GM12873 (cell line): ENCODE data around the gene SCNN1B.

ENCODE experiments used
- TF ChIP-seq, protein P1 (sequence below): IDR thresholded peaks from 2 replicates; pipeline ENCODE4 v1.5.1; 2012; ENCODE audit warnings: low read depth, mild to moderate bottlenecking, moderate library complexity, low read length, control low read depth; ENCODE audit not compliant: insufficient read depth; ENCODE audit errors: missing control alignments

Gene SCNN1B

DNA sequence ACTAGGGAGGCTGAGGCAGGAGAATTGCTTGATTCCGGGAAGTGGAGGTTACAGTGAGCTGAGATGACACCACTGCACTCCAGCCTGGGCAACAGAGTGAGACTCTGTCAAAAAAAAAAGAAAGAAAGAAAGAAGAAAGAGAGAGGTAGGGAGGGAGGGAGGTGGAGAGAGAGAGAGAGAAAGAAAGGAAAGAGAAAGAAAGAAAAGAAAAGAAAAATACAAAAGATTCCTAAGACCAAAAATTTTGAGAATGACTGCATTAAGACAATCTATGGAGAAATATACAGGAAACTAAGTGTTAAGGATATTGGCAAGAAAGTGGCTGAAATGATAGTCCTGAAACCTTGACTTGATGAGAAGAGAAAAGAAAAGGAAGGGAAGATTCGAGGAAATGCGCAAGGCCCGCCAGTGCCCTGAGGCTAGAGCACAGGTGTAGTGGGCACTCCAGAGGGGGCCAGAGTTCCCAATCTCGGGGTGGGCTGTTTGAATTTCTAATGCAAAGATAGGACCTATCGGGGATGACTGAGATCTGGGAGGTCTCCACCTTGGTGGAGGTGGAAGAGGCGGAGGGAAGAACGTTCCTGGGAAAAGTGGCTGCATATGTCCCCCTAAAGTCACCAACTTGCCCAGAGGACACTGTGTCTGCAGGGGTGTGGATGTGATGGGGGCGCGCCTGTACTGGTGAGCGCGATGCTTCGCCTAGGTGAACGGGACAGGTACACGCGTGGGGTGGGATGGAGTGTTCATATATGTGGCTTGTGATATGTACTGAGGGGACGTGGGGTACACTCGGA is 654 bp upstream of the SCNN1B start:
- TF ChIP-seq, protein P1, sequence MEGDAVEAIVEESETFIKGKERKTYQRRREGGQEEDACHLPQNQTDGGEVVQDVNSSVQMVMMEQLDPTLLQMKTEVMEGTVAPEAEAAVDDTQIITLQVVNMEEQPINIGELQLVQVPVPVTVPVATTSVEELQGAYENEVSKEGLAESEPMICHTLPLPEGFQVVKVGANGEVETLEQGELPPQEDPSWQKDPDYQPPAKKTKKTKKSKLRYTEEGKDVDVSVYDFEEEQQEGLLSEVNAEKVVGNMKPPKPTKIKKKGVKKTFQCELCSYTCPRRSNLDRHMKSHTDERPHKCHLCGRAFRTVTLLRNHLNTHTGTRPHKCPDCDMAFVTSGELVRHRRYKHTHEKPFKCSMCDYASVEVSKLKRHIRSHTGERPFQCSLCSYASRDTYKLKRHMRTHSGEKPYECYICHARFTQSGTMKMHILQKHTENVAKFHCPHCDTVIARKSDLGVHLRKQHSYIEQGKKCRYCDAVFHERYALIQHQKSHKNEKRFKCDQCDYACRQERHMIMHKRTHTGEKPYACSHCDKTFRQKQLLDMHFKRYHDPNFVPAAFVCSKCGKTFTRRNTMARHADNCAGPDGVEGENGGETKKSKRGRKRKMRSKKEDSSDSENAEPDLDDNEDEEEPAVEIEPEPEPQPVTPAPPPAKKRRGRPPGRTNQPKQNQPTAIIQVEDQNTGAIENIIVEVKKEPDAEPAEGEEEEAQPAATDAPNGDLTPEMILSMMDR = no peak

DNA sequence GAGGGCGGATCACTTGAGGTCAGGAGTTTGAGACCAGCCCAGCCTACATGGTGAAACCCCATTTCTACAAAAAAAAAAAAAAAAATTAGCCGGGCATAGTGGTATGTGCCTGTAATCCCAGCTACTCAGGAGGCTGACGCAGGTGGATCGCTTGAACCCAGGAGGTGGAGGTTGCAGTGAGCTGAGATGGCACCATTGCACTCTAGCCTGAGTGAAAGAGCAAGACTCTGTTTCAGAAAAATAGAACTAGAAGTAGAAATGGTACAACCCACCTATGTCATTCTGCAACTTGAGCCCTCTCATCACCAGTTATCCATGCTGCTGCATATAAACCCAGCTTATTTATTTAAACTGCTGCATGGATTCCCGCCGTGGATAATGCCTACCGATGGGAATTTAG is 1.6 kb downstream of the SCNN1B start:
- TF ChIP-seq, protein P1 = no peak

DNA sequence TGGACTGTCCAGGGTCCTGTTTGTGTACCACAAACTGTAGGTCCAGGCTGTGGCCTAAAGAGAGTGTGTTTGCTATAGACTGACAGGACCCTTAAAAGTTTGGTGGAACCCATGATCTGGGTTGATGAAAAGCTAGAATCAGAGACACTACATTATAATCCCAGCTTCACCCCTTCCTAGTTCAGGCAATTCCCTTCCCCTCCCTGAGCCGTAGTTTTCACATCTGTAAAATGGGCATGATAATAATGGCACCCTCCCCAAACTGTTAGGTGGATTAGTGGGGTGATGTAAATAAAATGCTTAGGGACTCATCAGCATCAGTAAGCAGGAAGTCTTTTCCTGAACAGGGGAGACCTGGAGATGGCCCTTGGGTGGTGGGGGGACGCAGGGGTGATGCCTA is 2.5 kb downstream of the SCNN1B start:
- TF ChIP-seq, protein P1 = no peak

DNA sequence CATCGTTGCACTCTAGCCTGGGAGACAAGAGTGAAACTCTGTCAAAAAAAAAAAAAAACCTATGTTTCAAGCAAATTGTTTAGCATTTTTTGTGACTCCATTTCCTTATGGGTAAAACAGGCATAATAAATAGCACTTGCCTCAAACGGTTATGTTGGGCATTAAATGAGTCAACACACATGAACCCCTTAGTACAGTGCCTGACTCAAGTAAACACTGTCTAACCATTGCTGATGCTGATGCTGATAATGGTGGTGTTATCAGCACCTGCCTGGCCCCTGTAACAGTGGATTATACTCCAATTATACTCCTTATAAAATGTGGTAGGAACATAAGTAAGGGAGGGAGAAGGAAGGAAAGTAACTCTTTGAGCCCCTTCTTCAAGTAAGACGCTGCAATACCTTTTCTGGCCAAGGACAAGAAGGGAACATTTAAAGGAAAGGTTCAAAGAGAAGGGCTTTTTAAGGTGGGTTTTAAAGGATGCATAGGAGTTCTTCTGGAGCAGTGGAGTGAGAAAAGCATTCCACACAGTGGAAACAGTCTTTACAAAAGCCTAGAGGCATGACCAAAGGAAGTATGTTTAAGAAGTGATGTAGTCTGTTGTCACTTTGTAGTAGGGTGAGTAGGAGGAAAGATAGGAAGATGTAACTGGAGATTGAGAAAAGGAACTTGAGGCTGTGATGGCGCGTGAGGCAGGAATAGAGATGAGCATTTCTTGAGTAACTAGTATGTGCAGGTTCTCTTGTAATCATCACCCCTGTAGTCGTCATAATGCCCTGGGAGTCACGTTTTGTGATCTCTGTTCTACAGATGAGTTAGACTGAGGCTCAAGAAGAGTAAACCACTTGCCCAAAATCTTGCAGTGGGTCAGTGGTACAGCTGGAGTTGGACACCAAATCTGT is 4.3 kb downstream of the SCNN1B start:
- TF ChIP-seq, protein P1 = no peak

- TF ChIP-seq, protein P1 = no peak
These were observed 8.1 kb downstream of the SCNN1B start for GRCh38 chr16:23310217-23310616.

DNA sequence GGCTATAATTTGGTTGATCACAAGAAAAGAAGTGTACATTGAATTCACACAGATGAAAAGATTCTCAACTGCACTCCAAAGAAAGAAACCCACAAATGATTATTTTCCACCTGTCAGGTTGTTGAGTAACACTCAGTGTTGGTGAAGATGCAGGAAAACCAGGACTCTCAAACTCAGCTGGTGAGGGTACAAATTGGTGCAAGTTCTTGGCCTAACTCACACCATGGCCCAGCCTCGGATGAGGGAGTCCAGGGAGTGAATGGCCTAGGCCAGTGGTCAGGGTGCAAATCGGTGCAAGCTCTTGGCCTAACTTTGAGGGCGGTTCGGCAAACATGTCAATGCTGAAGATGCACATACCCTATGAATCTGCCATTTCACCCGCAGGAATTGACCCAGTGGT is 8.6 kb downstream of the SCNN1B start:
- TF ChIP-seq, protein P1 = no peak

DNA sequence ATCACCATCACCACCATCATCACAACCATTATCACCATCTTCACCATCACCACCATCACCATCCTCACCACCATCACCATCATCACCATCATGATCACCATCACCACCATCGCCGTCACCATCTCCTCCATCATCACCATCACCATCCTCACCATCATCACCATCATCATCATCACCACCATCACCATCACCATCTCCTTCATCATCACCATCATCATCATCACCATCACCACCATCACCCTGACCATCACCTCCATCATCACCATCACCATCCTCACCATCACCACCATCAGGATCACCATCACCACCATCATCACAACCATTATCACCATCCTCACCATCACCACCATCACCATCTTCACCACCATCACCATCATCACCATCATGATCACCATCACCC is 14.1 kb downstream of the SCNN1B start:
- TF ChIP-seq, protein P1 = no peak
